ENCODE measurements around the gene RABGGTA.
"Not testable (repeated sequence)": the region's sequence is repeated elsewhere in the genome, so short reads cannot be mapped to it uniquely, and the experiment has no call there.

RABGGTA gene

GRCh38 chr14:24231263-24232120 is 39.9 kb downstream of the RABGGTA start:
- DNase-seq: no peak
- no peak overlapping the region for H2BK120ac ChIP-seq (ENCODE audit: low read depth, low read length)
- no peaks in the 10 kb centered on the region for H3K27me3 ChIP-seq (ENCODE audit: insufficient read depth, low read length, poor library complexity)
- H4K5ac ChIP-seq (ENCODE audit: low read length): no peak overlapping the region
- 100% methylated on average over 1 of the region's 23 CpGs for WGBS (ENCODE audit: extremely low coverage, insufficient coverage, low lambda C conversion rate)
- H3K36me3 ChIP-seq (ENCODE audit: control insufficient read depth, insufficient read depth, low read length): no peaks in the 10 kb centered on the region
- H3K27ac ChIP-seq (ENCODE audit: low read depth, low read length): no peak overlapping the region
- H3K4me2 ChIP-seq (ENCODE audit: low read length): peak overlapping the region; percentile 98
- peak overlapping the region; percentile 22 for H3K18ac ChIP-seq (ENCODE audit: low read length)
- H2AK5ac ChIP-seq (ENCODE audit: low read length): no peak overlapping the region
- H4K8ac ChIP-seq (ENCODE audit: low read depth, low read length): peak overlapping the region; percentile 16
- H3K4me3 ChIP-seq (ENCODE audit: low read length): peak overlapping the region; percentile 99
- no peak overlapping the region for H2BK5ac ChIP-seq (ENCODE audit: low read length)
- peaks cover 22% of the 10 kb centered on the region for H3K79me2 ChIP-seq (ENCODE audit: control insufficient read depth, insufficient read depth, low read length)
- H3K56ac ChIP-seq (ENCODE audit: low read length): peak overlapping the region; percentile 97
- H3K9ac ChIP-seq (ENCODE audit: low read length): peak overlapping the region; percentile 95
- peak overlapping the region; percentile 9 for H3K23ac ChIP-seq (ENCODE audit: low read length)
- H3K4me1 ChIP-seq (ENCODE audit: control insufficient read depth, low read depth, low read length): peaks cover 2% of the 10 kb centered on the region
- peak overlapping the region; percentile 20 for H3K4ac ChIP-seq (ENCODE audit: low read depth, low read length)
- peaks cover 9% of the 10 kb centered on the region for H3K79me1 ChIP-seq (ENCODE audit: low read length)
- H2BK15ac ChIP-seq (replicated peaks; ENCODE audit: low read depth): no peak overlapping the region

- H4K5ac ChIP-seq (ENCODE audit: low read length): no peak overlapping the region
- no peak overlapping the region for H3K27ac ChIP-seq (ENCODE audit: low read depth, low read length)
- peaks cover 2% of the 10 kb centered on the region for H3K4me1 ChIP-seq (ENCODE audit: control insufficient read depth, low read depth, low read length)
- H3K4me2 ChIP-seq (ENCODE audit: low read length): no peak overlapping the region
- H3K36me3 ChIP-seq (ENCODE audit: control insufficient read depth, insufficient read depth, low read length): no peaks in the 10 kb centered on the region
- H3K4me3 ChIP-seq (ENCODE audit: low read length): no peak overlapping the region
- H2BK15ac ChIP-seq (replicated peaks; ENCODE audit: low read depth): no peak overlapping the region
- no CpG with 5 or more reads among the region's 1 CpG for WGBS (ENCODE audit: extremely low coverage, insufficient coverage, low lambda C conversion rate)
- no peak overlapping the region for H3K56ac ChIP-seq (ENCODE audit: low read length)
- H3K9ac ChIP-seq (ENCODE audit: low read length): no peak overlapping the region
- DNase-seq: no peak
- H2AK5ac ChIP-seq (ENCODE audit: low read length): no peak overlapping the region
- no peak overlapping the region for H2BK120ac ChIP-seq (ENCODE audit: low read depth, low read length)
- H3K4ac ChIP-seq (ENCODE audit: low read depth, low read length): no peak overlapping the region
- no peak overlapping the region for H4K8ac ChIP-seq (ENCODE audit: low read depth, low read length)
- peaks cover 9% of the 10 kb centered on the region for H3K79me1 ChIP-seq (ENCODE audit: low read length)
- H3K27me3 ChIP-seq (ENCODE audit: insufficient read depth, low read length, poor library complexity): no peaks in the 10 kb centered on the region
- H2BK5ac ChIP-seq (ENCODE audit: low read length): no peak overlapping the region
- H3K23ac ChIP-seq (ENCODE audit: low read length): no peak overlapping the region
- no peak overlapping the region for H3K18ac ChIP-seq (ENCODE audit: low read length)
- H3K79me2 ChIP-seq (ENCODE audit: control insufficient read depth, insufficient read depth, low read length): peaks cover 24% of the 10 kb centered on the region
Observed at GRCh38 chr14:24228902-24229301, 42.5 kb downstream of the RABGGTA start.

- no peak overlapping the region for H3K18ac ChIP-seq (ENCODE audit: low read length)
- no peak overlapping the region for H3K4me2 ChIP-seq (ENCODE audit: low read length)
- H3K27ac ChIP-seq (ENCODE audit: low read depth, low read length): no peak overlapping the region
- H3K4ac ChIP-seq (ENCODE audit: low read depth, low read length): no peak overlapping the region
- peaks cover 3% of the 10 kb centered on the region for H3K79me1 ChIP-seq (ENCODE audit: low read length)
- H3K23ac ChIP-seq (ENCODE audit: low read length): no peak overlapping the region
- no CpG with 5 or more reads among the region's 1 CpG for WGBS (ENCODE audit: extremely low coverage, insufficient coverage, low lambda C conversion rate)
- no peaks in the 10 kb centered on the region for H3K4me1 ChIP-seq (ENCODE audit: control insufficient read depth, low read depth, low read length)
- H2AK5ac ChIP-seq (ENCODE audit: low read length): no peak overlapping the region
- H4K8ac ChIP-seq (ENCODE audit: low read depth, low read length): no peak overlapping the region
- H3K27me3 ChIP-seq (ENCODE audit: insufficient read depth, low read length, poor library complexity): no peaks in the 10 kb centered on the region
- H3K79me2 ChIP-seq (ENCODE audit: control insufficient read depth, insufficient read depth, low read length): peaks cover 22% of the 10 kb centered on the region
- no peak overlapping the region for H4K5ac ChIP-seq (ENCODE audit: low read length)
- no peak overlapping the region for H2BK15ac ChIP-seq (replicated peaks; ENCODE audit: low read depth)
- H3K4me3 ChIP-seq (ENCODE audit: low read length): no peak overlapping the region
- H3K56ac ChIP-seq (ENCODE audit: low read length): no peak overlapping the region
- no peaks in the 10 kb centered on the region for H3K36me3 ChIP-seq (ENCODE audit: control insufficient read depth, insufficient read depth, low read length)
- H2BK120ac ChIP-seq (ENCODE audit: low read depth, low read length): no peak overlapping the region
- no peak overlapping the region for H2BK5ac ChIP-seq (ENCODE audit: low read length)
- DNase-seq: no peak
- H3K9ac ChIP-seq (ENCODE audit: low read length): no peak overlapping the region
Observed at GRCh38 chr14:24226473-24226872, 44.9 kb downstream of the RABGGTA start.

GRCh38 chr14:24224618-24225071 is 46.8 kb downstream of the RABGGTA start:
- no peak overlapping the region for H2BK120ac ChIP-seq (ENCODE audit: low read depth, low read length)
- peaks cover 16% of the 10 kb centered on the region for H3K79me2 ChIP-seq (ENCODE audit: control insufficient read depth, insufficient read depth, low read length)
- no peak overlapping the region for H2BK5ac ChIP-seq (ENCODE audit: low read length)
- H3K27me3 ChIP-seq (ENCODE audit: insufficient read depth, low read length, poor library complexity): no peaks in the 10 kb centered on the region
- H4K5ac ChIP-seq (ENCODE audit: low read length): no peak overlapping the region
- no peak overlapping the region for H2AK5ac ChIP-seq (ENCODE audit: low read length)
- no peak overlapping the region for H3K9ac ChIP-seq (ENCODE audit: low read length)
- no peaks in the 10 kb centered on the region for H3K36me3 ChIP-seq (ENCODE audit: control insufficient read depth, insufficient read depth, low read length)
- H3K79me1 ChIP-seq (ENCODE audit: low read length): no peaks in the 10 kb centered on the region
- H3K4ac ChIP-seq (ENCODE audit: low read depth, low read length): no peak overlapping the region
- WGBS (ENCODE audit: extremely low coverage, insufficient coverage, low lambda C conversion rate): no CpG with 5 or more reads among the region's 7 CpGs
- H3K23ac ChIP-seq (ENCODE audit: low read length): no peak overlapping the region
- no peak overlapping the region for H3K18ac ChIP-seq (ENCODE audit: low read length)
- no peak for DNase-seq
- no peak overlapping the region for H2BK15ac ChIP-seq (replicated peaks; ENCODE audit: low read depth)
- no peak overlapping the region for H3K56ac ChIP-seq (ENCODE audit: low read length)
- H3K4me1 ChIP-seq (ENCODE audit: control insufficient read depth, low read depth, low read length): no peaks in the 10 kb centered on the region
- H3K4me2 ChIP-seq (ENCODE audit: low read length): no peak overlapping the region
- no peak overlapping the region for H4K8ac ChIP-seq (ENCODE audit: low read depth, low read length)
- no peak overlapping the region for H3K4me3 ChIP-seq (ENCODE audit: low read length)
- no peak overlapping the region for H3K27ac ChIP-seq (ENCODE audit: low read depth, low read length)

GRCh38 chr14:24222987-24223386 is 48.4 kb downstream of the RABGGTA start:
- H2BK5ac ChIP-seq (ENCODE audit: low read length); H3K4me2 ChIP-seq (ENCODE audit: low read length); H3K9ac ChIP-seq (ENCODE audit: low read length); H4K8ac ChIP-seq (ENCODE audit: low read depth, low read length); H3K27ac ChIP-seq (ENCODE audit: low read depth, low read length); H3K27me3 ChIP-seq (ENCODE audit: insufficient read depth, low read length, poor library complexity); H3K36me3 ChIP-seq (ENCODE audit: control insufficient read depth, insufficient read depth, low read length); H3K79me1 ChIP-seq (ENCODE audit: low read length); H2BK15ac ChIP-seq (replicated peaks; ENCODE audit: low read depth); DNase-seq; H4K5ac ChIP-seq (ENCODE audit: low read length); H2BK120ac ChIP-seq (ENCODE audit: low read depth, low read length); H3K4me3 ChIP-seq (ENCODE audit: low read length); H2AK5ac ChIP-seq (ENCODE audit: low read length); H3K4me1 ChIP-seq (ENCODE audit: control insufficient read depth, low read depth, low read length); H3K18ac ChIP-seq (ENCODE audit: low read length); H3K79me2 ChIP-seq (ENCODE audit: control insufficient read depth, insufficient read depth, low read length); H3K56ac ChIP-seq (ENCODE audit: low read length); H3K23ac ChIP-seq (ENCODE audit: low read length); H3K4ac ChIP-seq (ENCODE audit: low read depth, low read length): not testable (repeated sequence)
- WGBS (ENCODE audit: extremely low coverage, insufficient coverage, low lambda C conversion rate): no CpG with 5 or more reads among the region's 4 CpGs
